GM06990 (cell line): ENCODE measurements around the gene CRISPLD2.

Experiments used
- DNase-seq: peaks from one replicate; pipeline ENCODE4 v3.0.0-alpha.2; 2011; ENCODE audit not compliant: insufficient read length; ENCODE audit errors: extremely low read depth
- H3K27me3 ChIP-seq: replicated peaks from 2 replicates; pipeline ENCODE4 v1.6.0; 2011; ENCODE audit warnings: low read length; ENCODE audit not compliant: control insufficient read depth, insufficient read depth
- H3K36me3 ChIP-seq: 2 replicates; pipeline ENCODE4 v1.5.1; 2011; ENCODE audit warnings: low read length; ENCODE audit not compliant: control insufficient read depth, insufficient read depth
- H3K4me3 ChIP-seq: replicated peaks from 2 replicates; pipeline ENCODE4 v1.5.1; 2011; ENCODE audit warnings: low read depth, mild to moderate bottlenecking, control low read depth, low read length
- CTCF ChIP-seq: IDR thresholded peaks from 2 replicates; pipeline ENCODE4 v1.5.1; 2011; ENCODE audit warnings: low read length, control low read depth, mild to moderate bottlenecking, inconsistent platforms; ENCODE audit not compliant: insufficient read depth, poor library complexity, severe bottlenecking

Gene CRISPLD2

GRCh38 chr16:84874983-84875382 lies 55.2 kb downstream of the CRISPLD2 start:
- H3K36me3 ChIP-seq: no peaks in the 10 kb centered on the region
- no peak for DNase-seq
- no peaks in the 10 kb centered on the region; the same call in 1 of the 2 replicates for H3K27me3 ChIP-seq
- TF ChIP-seq CTCF: no peak
- no peak overlapping the region for H3K4me3 ChIP-seq

DNA sequence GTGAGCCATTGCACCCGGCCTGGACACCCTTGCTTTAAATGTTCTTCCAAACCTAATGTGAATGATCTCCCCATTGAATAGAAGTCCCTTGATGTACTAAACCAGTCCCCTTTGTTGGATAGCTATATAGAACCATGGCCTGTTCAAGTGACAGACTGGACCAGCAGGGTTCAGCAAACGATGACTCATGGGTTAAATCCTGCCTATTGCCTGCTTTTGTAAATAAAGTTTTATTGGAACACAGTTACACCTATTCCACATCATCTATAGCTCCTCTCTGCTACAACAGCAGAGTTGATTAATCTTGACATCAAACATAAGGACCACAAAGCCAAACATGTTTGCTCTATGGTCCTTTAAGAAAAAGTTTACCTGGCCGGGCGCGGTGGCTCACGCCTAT lies 56.1 kb downstream of the CRISPLD2 start:
- H3K27me3 ChIP-seq: no peaks in the 10 kb centered on the region; the same call in 1 of the 2 replicates
- no peak overlapping the region for H3K4me3 ChIP-seq
- H3K36me3 ChIP-seq: no peaks in the 10 kb centered on the region
- no peak for TF ChIP-seq CTCF
- no peak for DNase-seq

DNA sequence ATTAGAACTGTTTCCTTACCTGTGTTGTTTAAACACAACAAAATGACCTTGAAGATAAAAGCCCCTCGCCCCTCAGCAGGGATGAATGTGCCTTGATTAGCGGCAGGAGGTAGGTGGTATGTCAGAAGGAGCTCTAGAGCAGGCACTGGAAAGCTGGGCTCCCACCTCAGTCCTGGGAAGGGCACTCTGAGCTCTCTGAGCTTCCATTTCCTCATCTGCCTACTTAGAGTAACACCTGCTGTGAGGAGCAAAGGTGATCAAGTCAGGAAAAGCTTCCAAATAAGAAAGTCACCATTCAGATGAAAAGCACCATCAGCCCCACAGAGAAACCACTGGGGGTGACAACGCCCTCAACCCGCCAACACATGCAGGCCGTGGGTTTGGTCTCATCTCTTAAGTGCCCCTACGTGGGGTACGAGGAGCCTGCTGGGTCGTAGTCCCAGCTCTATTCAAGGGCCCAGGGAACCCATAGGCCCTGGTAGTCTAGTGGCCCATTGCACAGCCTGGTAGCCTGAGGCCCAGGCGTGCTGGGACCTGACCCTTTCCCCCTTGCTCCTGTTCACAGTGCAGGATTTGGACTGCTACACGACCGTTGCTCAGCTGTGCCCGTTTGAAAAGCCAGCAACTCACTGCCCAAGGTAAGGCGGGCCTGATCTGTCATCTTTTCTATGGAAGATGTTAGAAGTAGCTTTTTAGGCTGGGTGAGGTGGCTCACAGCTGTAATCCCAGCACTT lies 57.3 kb downstream of the CRISPLD2 start:
- DNase-seq: no peak
- H3K36me3 ChIP-seq: no peaks in the 10 kb centered on the region
- H3K4me3 ChIP-seq: no peak overlapping the region
- TF ChIP-seq CTCF: no peak
- H3K27me3 ChIP-seq: no peaks in the 10 kb centered on the region; the same call in 1 of the 2 replicates

DNA sequence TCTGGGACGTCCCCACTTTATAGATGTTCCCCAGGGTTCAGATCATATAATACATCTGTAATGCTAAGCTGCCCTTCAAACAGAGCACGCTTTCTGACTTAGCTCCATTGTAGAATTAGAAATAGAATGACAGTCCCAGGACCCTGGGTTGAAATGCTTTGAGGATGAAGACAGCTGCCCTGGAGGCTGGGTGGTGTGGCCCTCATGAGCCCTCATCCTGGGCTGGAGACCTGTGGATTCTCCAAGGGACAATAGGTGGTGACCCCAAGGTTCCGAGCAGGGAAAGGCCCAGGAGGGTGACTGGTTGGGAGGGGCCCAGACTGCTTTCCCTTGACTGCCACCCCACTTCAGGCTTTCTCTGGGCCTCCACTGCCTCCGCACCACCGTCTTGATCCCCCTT lies 59.0 kb downstream of the CRISPLD2 start:
- DNase-seq: no peak
- TF ChIP-seq CTCF: no peak
- Histone ChIP-seq H3K36me3 (no peaks in the 10 kb centered on the region), H3K27me3 (no peaks in the 10 kb centered on the region; the same call in 1 of the 2 replicates), H3K4me3 (no peak overlapping the region)

- Histone ChIP-seq H3K27me3 (no peaks in the 10 kb centered on the region; the same call in 1 of the 2 replicates), H3K4me3 (no peak overlapping the region), H3K36me3 (no peaks in the 10 kb centered on the region)
- no peak for DNase-seq
- no peak for TF ChIP-seq CTCF
Observed at GRCh38 chr16:84879569-84880487, 60.0 kb downstream of the CRISPLD2 start.
